Measurements from ENCODE around the gene NAGK. TPM values are rescaled to one million over a fixed set of nuclear protein-coding genes. Genes with fewer than 3 reads are reported as not detected.

The NAGK gene
- total and polyA plus RNA-seq, 11 donors: 38.3 to 143 (median 49.9) TPM

DNA sequence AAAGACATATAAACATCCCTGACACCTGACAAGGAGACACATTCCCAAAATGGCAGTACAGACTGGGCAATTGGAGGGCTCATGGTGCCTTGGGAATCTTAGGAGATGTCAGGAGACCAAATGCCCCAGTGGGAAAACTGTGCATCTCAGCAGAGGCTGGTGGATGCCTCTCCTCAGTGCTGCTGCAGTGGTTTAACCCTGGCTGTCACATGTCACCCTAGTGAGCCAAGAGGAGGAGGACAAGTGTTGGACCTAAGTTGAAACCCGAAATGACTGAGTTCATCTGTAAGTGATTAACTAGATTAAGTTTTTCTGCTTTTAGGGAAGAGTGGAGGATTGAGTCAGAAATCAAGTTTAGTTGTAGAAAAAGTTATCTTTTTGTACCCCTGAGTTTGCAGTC lies 5.2 kb upstream of the NAGK start:
- no peak for ATAC-seq
- Histone ChIP-seq H3K27me3 (peaks cover 0 to 19% (median 0%) of the 10 kb centered on the region in 9 donors), H3K27ac (peak overlapping the region in 1 of 12 donors; percentile 88), H3K4me3 (no peak overlapping the region), H3K9me3 (no peaks in the 10 kb centered on the region), H3K36me3 (no peaks in the 10 kb centered on the region), H3K4me1 (peaks cover 0 to 44% (median 6%) of the 10 kb centered on the region in 12 donors)
- no peak for DNase-seq
- no peak for TF ChIP-seq POLR2A (IDR thresholded peaks at IDR 0.05)
- TF ChIP-seq, protein P1, sequence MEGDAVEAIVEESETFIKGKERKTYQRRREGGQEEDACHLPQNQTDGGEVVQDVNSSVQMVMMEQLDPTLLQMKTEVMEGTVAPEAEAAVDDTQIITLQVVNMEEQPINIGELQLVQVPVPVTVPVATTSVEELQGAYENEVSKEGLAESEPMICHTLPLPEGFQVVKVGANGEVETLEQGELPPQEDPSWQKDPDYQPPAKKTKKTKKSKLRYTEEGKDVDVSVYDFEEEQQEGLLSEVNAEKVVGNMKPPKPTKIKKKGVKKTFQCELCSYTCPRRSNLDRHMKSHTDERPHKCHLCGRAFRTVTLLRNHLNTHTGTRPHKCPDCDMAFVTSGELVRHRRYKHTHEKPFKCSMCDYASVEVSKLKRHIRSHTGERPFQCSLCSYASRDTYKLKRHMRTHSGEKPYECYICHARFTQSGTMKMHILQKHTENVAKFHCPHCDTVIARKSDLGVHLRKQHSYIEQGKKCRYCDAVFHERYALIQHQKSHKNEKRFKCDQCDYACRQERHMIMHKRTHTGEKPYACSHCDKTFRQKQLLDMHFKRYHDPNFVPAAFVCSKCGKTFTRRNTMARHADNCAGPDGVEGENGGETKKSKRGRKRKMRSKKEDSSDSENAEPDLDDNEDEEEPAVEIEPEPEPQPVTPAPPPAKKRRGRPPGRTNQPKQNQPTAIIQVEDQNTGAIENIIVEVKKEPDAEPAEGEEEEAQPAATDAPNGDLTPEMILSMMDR (IDR thresholded peaks at IDR 0.05): no peak
- intact Hi-C loops (cut with DNase I): no loop called here
- WGBS, 4 donors: 59 to 88% (median 76%) methylated on average over 1 of the region's 1 CpG

DNA sequence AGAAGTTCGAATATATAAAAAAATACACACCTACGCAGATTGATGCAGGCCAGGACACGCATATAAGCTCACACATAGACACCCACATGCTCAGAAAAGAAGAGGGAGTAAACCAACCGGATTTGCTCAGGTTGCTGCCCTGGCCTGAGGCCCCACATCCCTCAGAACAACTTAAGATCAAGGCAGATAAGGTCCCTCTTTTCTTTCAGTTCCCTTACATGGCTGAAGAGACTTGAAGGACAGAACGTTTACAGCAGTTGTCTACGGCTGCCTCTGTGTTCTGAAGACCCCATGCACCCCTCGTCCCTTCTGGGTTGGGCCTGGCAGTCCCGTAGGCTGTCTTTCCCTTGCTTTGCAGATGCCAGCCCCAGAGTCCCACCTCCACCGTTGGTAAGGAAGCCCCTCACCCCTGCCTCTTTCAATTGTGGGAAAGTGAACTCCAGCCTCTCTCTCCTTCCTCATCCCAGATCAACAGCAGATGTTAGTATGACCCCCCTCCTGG lies 4.3 kb upstream of the NAGK start:
- peaks cover 0 to 19% (median 0%) of the 10 kb centered on the region in 9 donors for H3K27me3 ChIP-seq
- DNase-seq (no peak), ATAC-seq (no peak)
- 62 to 70% (median 64%) methylated on average over 9 of the region's 9 CpGs for WGBS, 4 donors
- TF ChIP-seq, protein P1 (IDR thresholded peaks at IDR 0.05): no peak
- TF ChIP-seq POLR2A (IDR thresholded peaks at IDR 0.05): no peak
- intact Hi-C loops (cut with DNase I): no loop called here
- peaks cover 0 to 47% (median 8%) of the 10 kb centered on the region in 12 donors for H3K4me1 ChIP-seq
- peak overlapping the region in 2 of 12 donors; percentile 9 to 37 for H3K4me3 ChIP-seq
- H3K36me3 ChIP-seq: no peaks in the 10 kb centered on the region
- peak overlapping the region in 1 of 12 donors; percentile 88 for H3K27ac ChIP-seq
- H3K9me3 ChIP-seq: no peaks in the 10 kb centered on the region

DNA sequence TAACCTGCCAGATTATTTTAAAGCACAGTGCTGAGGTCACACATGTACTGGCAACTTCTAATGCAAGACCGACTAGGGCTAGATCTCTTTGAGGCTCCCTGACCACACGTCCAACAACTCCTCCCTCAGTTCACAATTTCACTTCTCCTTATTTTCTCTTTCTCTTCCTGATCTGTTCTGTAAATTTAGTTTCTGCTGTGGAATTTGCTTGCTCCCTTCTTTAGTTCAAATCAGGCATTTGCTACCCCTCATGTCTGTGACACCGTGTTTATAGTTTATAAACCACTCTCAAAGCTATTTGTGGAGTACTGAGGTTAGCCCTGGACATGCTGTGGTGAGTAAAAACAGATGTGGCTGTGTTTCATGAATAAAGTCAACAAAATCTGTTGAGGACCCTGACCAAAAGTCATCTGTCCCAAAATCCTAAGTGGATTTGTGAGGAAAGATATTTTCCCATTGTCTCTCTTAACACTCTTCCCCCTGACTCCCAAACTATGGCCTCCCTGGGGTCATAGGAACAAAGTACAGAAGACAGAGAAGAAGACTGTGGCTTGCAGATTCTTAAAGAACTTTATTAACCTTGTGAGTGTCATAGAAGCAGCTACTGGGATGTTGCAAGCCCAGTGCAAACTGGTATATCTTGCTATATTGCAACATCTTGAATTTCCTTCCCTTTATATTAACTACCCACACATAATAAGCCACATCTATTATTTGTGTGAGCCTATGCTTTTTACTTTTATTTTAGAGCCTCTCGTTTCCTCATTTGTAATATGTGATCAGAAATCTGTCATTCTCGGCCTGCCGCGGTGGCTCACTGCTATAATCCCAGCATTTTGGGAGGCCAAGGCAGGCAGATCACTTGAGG lies 3.5 kb upstream of the NAGK start:
- DNase-seq (no peak), ATAC-seq (no peak)
- peak overlapping the region in 3 of 12 donors; percentile 4 to 88 (median 28) for H3K27ac ChIP-seq
- H3K9me3 ChIP-seq: no peaks in the 10 kb centered on the region
- intact Hi-C loops (cut with DNase I): no loop called here
- H3K4me3 ChIP-seq: peak overlapping the region in 1 of 12 donors; percentile 37
- TF ChIP-seq, protein P1 (IDR thresholded peaks at IDR 0.05): no peak
- TF ChIP-seq POLR2A (IDR thresholded peaks at IDR 0.05): no peak
- no peaks in the 10 kb centered on the region for H3K36me3 ChIP-seq
- WGBS, 4 donors: 76 to 82% (median 79%) methylated on average over 7 of the region's 7 CpGs
- peaks cover 4 to 55% (median 15%) of the 10 kb centered on the region in 12 donors for H3K4me1 ChIP-seq
- H3K27me3 ChIP-seq: peaks cover 0 to 18% (median 0%) of the 10 kb centered on the region in 9 donors

DNA sequence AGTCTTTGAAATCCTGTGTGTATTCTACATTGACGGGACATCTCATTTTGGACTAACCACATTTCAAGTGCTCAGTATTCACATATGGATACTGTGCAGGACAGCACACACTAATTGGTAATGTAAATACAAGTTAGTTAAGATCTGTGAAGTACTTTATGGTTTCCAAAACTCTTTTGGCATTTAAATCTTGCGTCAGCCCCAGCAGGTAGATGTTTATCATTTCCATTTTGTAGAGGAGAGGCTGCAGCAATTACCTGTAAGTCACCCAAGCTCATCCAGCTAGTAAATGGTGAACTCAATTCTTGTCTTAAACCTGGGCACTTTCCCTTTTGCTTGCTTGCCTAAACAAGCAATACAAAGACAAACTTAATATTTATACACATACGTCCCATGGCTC lies 1.6 kb upstream of the NAGK start:
- no peaks in the 10 kb centered on the region for H3K9me3 ChIP-seq
- DNase-seq (no peak), ATAC-seq (no peak)
- peaks cover 4 to 69% (median 22%) of the 10 kb centered on the region in 12 donors for H3K4me1 ChIP-seq
- TF ChIP-seq, protein P1 (IDR thresholded peaks at IDR 0.05): no peak
- no peak for TF ChIP-seq POLR2A (IDR thresholded peaks at IDR 0.05)
- H3K36me3 ChIP-seq: peaks cover 0 to 8% (median 0%) of the 10 kb centered on the region in 9 donors
- peaks cover 0 to 1% (median 0%) of the 10 kb centered on the region in 9 donors for H3K27me3 ChIP-seq
- H3K27ac ChIP-seq: peak overlapping the region in 2 of 12 donors; percentile 88 to 98
- WGBS, 4 donors: 91 to 95% (median 93%) methylated on average over 3 of the region's 3 CpGs
- no peak overlapping the region for H3K4me3 ChIP-seq
- intact Hi-C loops (cut with DNase I): no loop called here
